GM10266 (cell line): Measurements from ENCODE around the gene ELMO1.

Experiments used
- DNase-seq: peaks from one replicate; pipeline ENCODE4 v3.0.0; 2012; ENCODE audit errors: extremely low spot score
- TF ChIP-seq, protein P1 (sequence below): IDR thresholded peaks from 2 replicates; pipeline ENCODE4 v1.5.1; 2012; ENCODE audit warnings: mild to moderate bottlenecking, low read depth; ENCODE audit not compliant: control insufficient read depth, insufficient read depth; ENCODE audit errors: missing control alignments

ELMO1 gene

DNA sequence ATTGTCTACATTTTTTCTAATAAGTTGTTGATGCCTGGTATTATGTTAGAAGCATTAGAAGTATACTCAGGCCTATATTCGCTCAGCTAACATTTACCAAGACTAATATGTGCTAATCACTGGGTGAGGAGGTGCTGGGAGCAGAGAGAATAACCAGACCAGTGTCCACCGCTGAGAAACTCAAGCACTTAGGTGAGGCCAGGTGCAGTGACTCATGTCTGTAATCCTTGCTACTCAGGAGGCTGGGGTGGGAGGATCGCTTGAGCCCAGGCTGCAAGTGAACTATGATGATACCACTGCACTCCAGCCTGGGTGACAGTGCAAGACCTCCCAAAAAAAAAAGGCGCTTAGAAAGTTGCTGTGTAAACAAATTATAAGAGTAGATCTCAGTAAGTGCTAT, 542.2 kb downstream of the ELMO1 start:
- TF ChIP-seq, protein P1, sequence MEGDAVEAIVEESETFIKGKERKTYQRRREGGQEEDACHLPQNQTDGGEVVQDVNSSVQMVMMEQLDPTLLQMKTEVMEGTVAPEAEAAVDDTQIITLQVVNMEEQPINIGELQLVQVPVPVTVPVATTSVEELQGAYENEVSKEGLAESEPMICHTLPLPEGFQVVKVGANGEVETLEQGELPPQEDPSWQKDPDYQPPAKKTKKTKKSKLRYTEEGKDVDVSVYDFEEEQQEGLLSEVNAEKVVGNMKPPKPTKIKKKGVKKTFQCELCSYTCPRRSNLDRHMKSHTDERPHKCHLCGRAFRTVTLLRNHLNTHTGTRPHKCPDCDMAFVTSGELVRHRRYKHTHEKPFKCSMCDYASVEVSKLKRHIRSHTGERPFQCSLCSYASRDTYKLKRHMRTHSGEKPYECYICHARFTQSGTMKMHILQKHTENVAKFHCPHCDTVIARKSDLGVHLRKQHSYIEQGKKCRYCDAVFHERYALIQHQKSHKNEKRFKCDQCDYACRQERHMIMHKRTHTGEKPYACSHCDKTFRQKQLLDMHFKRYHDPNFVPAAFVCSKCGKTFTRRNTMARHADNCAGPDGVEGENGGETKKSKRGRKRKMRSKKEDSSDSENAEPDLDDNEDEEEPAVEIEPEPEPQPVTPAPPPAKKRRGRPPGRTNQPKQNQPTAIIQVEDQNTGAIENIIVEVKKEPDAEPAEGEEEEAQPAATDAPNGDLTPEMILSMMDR = no peak
- DNase-seq = no peak

DNA sequence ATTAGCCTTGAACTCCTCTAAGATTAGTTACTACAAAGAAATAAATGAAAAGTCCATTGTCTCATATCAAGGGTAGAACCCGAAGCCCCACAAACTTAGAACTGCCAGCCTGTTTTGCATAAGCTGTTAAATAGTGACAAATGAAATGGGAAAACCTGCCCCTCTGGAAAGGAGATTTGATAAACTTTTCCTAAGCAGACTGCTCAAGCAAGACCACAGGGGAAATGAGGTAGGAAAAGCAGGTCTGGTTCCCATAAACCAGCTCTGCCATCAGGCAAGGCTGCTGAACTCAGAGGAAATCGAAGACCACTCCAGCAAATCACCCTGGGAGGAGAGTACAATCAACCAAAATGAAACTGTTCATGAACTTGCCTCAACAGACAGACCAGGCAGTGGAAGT, 542.8 kb downstream of the ELMO1 start:
- DNase-seq = no peak
- TF ChIP-seq, protein P1 = no peak

DNA sequence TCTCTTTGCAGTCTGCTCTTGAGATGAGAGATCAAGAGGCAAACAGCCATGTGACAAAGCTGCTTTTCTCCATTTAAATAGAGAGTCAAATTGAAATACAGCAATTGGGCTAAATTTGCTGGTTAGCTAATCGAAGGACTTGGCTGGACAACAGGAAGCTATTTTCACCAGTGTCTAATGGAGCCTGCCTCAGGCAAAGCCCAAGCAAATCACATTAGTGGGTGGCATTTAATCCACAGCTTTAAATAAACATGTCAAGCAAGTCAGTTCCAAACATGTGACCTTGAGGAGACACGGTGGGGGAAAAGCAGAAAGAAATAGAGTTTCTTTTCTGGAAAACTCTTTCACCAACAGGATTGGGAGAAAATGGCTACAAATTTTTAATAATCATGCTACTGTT, 543.9 kb downstream of the ELMO1 start:
- no peak for DNase-seq
- TF ChIP-seq, protein P1 = no peak

DNA sequence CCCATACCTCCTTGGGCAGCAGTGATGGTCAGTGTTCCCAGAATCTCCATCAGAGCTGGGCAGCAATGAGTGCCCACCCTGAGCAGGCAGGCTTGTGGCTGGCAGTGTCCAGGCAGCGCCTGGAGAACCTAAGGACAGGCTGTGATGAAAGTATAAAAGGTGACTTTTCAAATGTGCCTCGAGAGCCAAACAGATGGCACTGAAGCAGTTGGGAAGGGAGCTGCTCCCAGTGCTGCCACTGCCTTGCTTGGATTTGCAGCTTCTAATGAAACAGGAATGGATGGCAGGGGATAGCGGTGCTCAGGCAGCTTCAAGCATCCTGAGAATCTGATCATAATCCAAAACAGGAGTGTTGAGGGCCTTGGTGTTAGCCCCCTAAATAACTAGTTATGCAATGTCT, 544.6 kb downstream of the ELMO1 start:
- DNase-seq = no peak
- TF ChIP-seq, protein P1 = no peak

DNA sequence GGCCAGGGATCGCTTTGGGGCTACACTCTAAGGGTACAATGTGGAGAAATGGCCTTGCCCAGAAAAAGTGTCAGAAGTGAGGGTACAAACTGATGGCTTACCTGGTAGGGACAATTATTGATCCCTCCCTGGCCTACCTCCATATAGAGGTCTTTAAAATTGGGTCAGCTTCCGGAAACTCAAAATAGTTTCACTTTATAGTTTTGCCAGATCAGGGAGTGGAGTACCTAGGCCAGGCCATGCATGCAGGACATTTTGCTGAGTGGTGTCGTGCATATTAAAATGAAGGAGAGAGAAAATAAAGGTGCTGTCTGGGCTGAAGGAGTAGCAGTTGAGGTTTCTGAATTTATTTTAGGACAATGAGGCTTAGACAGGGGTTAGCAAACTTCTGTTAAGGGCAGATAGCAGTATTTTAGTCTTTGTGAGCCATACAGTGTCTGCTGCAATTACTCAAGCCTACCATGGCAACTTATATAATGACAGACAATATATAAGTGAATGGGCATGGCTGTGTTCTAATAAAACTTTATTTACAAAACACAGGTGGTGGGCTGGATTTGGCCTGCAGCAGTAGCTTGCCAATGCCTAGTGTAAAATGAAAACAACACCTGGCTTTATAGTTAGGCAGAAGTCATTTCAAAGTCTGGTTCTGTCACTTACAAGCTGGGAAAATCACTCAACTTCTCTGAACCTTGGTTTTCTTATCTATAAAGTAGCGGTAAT, 547.5 kb downstream of the ELMO1 start:
- DNase-seq = no peak

DNA sequence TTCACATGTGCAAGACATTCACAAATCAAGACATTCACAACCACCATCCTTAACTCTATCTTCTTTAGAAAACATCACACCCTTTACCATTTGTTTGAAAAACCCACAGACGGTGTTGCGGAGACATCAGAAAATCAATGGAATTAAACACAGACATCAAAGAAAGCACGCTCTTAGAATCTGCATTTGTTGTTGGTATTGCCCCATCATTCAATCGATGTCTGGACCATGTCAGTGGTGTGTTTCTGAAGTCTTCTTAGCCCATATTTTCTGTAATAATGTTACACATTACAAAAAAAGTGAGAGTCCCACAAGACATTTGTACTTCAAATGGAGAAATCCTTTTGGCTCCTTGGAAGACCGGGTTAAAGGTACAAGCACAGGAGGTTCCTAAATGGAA, 550.5 kb downstream of the ELMO1 start:
- TF ChIP-seq, protein P1 = no peak
- DNase-seq = no peak

More for the DNA sequence above, 547.5 kb downstream of the ELMO1 start:
- TF ChIP-seq, protein P1 = no peak

DNA sequence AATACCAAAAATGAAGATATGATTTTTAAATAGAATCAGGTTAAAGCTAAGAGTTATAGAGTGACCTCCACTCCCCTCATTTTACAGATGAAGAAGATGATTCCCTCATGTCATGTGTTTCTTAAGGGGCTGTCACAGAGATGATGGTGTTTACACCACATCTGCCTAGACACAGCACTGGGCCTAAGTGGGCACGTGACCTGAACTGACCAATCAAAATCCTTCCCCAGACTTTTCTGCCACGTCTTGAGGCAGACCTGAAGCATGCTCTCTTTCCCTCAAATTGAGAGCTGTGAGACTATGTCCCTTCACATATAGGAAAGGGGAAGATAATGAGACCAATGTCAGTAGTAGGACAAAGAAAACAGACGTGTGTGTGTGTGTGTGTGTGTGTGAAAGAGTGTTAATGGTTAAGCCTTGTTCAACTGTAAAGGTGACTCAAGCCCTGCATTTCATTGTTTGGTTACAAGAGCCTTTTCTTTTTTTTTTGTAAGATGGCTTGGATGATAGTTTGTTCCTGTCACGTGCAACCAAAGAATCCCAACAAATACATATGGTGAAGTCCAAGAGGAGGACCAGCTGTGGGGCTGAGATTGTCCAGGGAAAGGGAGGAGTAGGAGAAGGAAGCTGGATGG, 551.6 kb downstream of the ELMO1 start:
- TF ChIP-seq, protein P1 = no peak

More for the DNA sequence above, 551.6 kb downstream of the ELMO1 start:
- no peak for DNase-seq
